ENCODE data around the gene WDR70.

WDR70 gene

GRCh38 chr5:37568893-37569292 is 189.8 kb downstream of the WDR70 start (continued):
- no peak for TF ChIP-seq RARB (CRISPR knock-in tag; IDR thresholded peaks at IDR 0.05)
- TF ChIP-seq POU6F1 (CRISPR knock-in tag; IDR thresholded peaks at IDR 0.05; ENCODE audit: borderline replicate concordance, low read depth): no peak
- TF ChIP-seq CSDC2 (CRISPR knock-in tag; IDR thresholded peaks at IDR 0.05): no peak

GRCh38 chr5:37569466-37569865 is 190.3 kb downstream of the WDR70 start:
- TF ChIP-seq, protein P1, sequence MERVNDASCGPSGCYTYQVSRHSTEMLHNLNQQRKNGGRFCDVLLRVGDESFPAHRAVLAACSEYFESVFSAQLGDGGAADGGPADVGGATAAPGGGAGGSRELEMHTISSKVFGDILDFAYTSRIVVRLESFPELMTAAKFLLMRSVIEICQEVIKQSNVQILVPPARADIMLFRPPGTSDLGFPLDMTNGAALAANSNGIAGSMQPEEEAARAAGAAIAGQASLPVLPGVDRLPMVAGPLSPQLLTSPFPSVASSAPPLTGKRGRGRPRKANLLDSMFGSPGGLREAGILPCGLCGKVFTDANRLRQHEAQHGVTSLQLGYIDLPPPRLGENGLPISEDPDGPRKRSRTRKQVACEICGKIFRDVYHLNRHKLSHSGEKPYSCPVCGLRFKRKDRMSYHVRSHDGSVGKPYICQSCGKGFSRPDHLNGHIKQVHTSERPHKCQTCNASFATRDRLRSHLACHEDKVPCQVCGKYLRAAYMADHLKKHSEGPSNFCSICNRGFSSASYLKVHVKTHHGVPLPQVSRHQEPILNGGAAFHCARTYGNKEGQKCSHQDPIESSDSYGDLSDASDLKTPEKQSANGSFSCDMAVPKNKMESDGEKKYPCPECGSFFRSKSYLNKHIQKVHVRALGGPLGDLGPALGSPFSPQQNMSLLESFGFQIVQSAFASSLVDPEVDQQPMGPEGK (CRISPR knock-in tag; IDR thresholded peaks at IDR 0.05; ENCODE audit: borderline replicate concordance): no peak
- TF ChIP-seq TCF4 (CRISPR knock-in tag; IDR thresholded peaks at IDR 0.05; ENCODE audit: borderline replicate concordance): no peak
- no peak for TF ChIP-seq ZNF8 (CRISPR knock-in tag; IDR thresholded peaks at IDR 0.05)
- TF ChIP-seq ISL1 (CRISPR knock-in tag; IDR thresholded peaks at IDR 0.05): no peak
- no peak for TF ChIP-seq CREB5 (CRISPR knock-in tag; IDR thresholded peaks at IDR 0.05; ENCODE audit: low read depth)
- no peak for ATAC-seq

- ATAC-seq: no peak
- TF ChIP-seq ARNTL (CRISPR knock-in tag; IDR thresholded peaks at IDR 0.05; ENCODE audit: borderline replicate concordance, low read depth): no peak
- no peak for TF ChIP-seq ZNF565 (CRISPR knock-in tag; conservative IDR thresholded peaks at IDR 0.05; ENCODE audit: low read depth)
- TF ChIP-seq TCF4 (CRISPR knock-in tag; IDR thresholded peaks at IDR 0.05; ENCODE audit: borderline replicate concordance): no peak
- no peak for TF ChIP-seq OSR1 (CRISPR knock-in tag; IDR thresholded peaks at IDR 0.05)
- no peak for TF ChIP-seq CSDC2 (CRISPR knock-in tag; IDR thresholded peaks at IDR 0.05)
- no peak for TF ChIP-seq ZFP30 (CRISPR knock-in tag; IDR thresholded peaks at IDR 0.05)
- no peak for TF ChIP-seq CREB5 (CRISPR knock-in tag; IDR thresholded peaks at IDR 0.05; ENCODE audit: low read depth)
- TF ChIP-seq POU6F1 (CRISPR knock-in tag; IDR thresholded peaks at IDR 0.05; ENCODE audit: borderline replicate concordance, low read depth): no peak
- no peak for TF ChIP-seq ISL1 (CRISPR knock-in tag; IDR thresholded peaks at IDR 0.05)
- TF ChIP-seq SNAI2 (CRISPR knock-in tag; IDR thresholded peaks at IDR 0.05): no peak
Measured at GRCh38 chr5:37570597-37570996, 191.5 kb downstream of the WDR70 start.

GRCh38 chr5:37571985-37572384 is 192.9 kb downstream of the WDR70 start:
- TF ChIP-seq GLIS3 (CRISPR knock-in tag; IDR thresholded peaks at IDR 0.05): no peak
- no peak for ATAC-seq

- no peak for ATAC-seq
- TF ChIP-seq TOX (CRISPR knock-in tag; IDR thresholded peaks at IDR 0.05; ENCODE audit: borderline replicate concordance) (no peak), ZFP3 (CRISPR knock-in tag; IDR thresholded peaks at IDR 0.05) (no peak), OSR1 (CRISPR knock-in tag; IDR thresholded peaks at IDR 0.05) (no peak), ZFP30 (CRISPR knock-in tag; IDR thresholded peaks at IDR 0.05) (no peak), ESRRG (CRISPR knock-in tag; IDR thresholded peaks at IDR 0.05) (no peak), GLIS3 (CRISPR knock-in tag; IDR thresholded peaks at IDR 0.05) (no peak), ZC3H10 (CRISPR knock-in tag; IDR thresholded peaks at IDR 0.05) (no peak), ZNF8 (CRISPR knock-in tag; IDR thresholded peaks at IDR 0.05) (no peak), TCF4 (CRISPR knock-in tag; IDR thresholded peaks at IDR 0.05; ENCODE audit: borderline replicate concordance) (no peak), ARNTL (CRISPR knock-in tag; IDR thresholded peaks at IDR 0.05; ENCODE audit: borderline replicate concordance, low read depth) (no peak), CSRNP3 (CRISPR knock-in tag; IDR thresholded peaks at IDR 0.05) (no peak), ZNF565 (CRISPR knock-in tag; conservative IDR thresholded peaks at IDR 0.05; ENCODE audit: low read depth) (no peak)
Measured at GRCh38 chr5:37575541-37576489, 196.7 kb downstream of the WDR70 start.
